GOT3 (cell line): ENCODE measurements around the gene PDZRN3.
A peak's percentile ranks its signal among the peaks of the same experiment; 100 is the strongest.

Experiments
- DNase-seq: peaks from one replicate; lab custom pipeline; 2025; ENCODE audit warnings: mixed read lengths; lab: John Stamatoyannopoulos, UW

The PDZRN3 gene

GRCh38 chr3:73384091-73384906 is 240.4 kb downstream of the PDZRN3 start:
- DNase-seq: no peak

- no peak for DNase-seq
Measured at GRCh38 chr3:73383470-73384049, 241.2 kb downstream of the PDZRN3 start.

- no peak for DNase-seq
Measured at GRCh38 chr3:73381551-73381950, 243.2 kb downstream of the PDZRN3 start.

- DNase-seq: no peak
Measured at GRCh38 chr3:73380735-73381532, 243.8 kb downstream of the PDZRN3 start.

- no peak for DNase-seq
Measured at GRCh38 chr3:73379465-73379864, 245.3 kb downstream of the PDZRN3 start.

- no peak for DNase-seq
Measured at GRCh38 chr3:73378207-73378606, 246.5 kb downstream of the PDZRN3 start.

- peak; percentile 4 for DNase-seq
Measured at GRCh38 chr3:73365756-73366397, 258.9 kb downstream of the PDZRN3 start.

- no peak for DNase-seq
Measured at GRCh38 chr3:73364517-73364916, 260.2 kb downstream of the PDZRN3 start.

- no peak for DNase-seq
Measured at GRCh38 chr3:73363093-73363492, 261.6 kb downstream of the PDZRN3 start.

- DNase-seq: no peak
Measured at GRCh38 chr3:73361591-73361990, 263.1 kb downstream of the PDZRN3 start.

GRCh38 chr3:73353649-73354217 is 271.0 kb downstream of the PDZRN3 start:
- DNase-seq: no peak

- no peak for DNase-seq
Measured at GRCh38 chr3:73352841-73353645, 271.7 kb downstream of the PDZRN3 start.

GRCh38 chr3:73351423-73352071 is 273.2 kb downstream of the PDZRN3 start:
- DNase-seq: no peak

- no peak for DNase-seq
Measured at GRCh38 chr3:73350996-73351395, 273.7 kb downstream of the PDZRN3 start.

- no peak for DNase-seq
Measured at GRCh38 chr3:73349657-73350056, 275.1 kb downstream of the PDZRN3 start.

- DNase-seq: no peak
Measured at GRCh38 chr3:73342077-73342476, 282.7 kb downstream of the PDZRN3 start.

GRCh38 chr3:73341272-73341935 is 283.3 kb downstream of the PDZRN3 start:
- DNase-seq: no peak

GRCh38 chr3:73332558-73332957 is 292.2 kb downstream of the PDZRN3 start:
- DNase-seq: no peak
